ENCODE data around the gene SLC39A6.

SLC39A6 gene

DNA sequence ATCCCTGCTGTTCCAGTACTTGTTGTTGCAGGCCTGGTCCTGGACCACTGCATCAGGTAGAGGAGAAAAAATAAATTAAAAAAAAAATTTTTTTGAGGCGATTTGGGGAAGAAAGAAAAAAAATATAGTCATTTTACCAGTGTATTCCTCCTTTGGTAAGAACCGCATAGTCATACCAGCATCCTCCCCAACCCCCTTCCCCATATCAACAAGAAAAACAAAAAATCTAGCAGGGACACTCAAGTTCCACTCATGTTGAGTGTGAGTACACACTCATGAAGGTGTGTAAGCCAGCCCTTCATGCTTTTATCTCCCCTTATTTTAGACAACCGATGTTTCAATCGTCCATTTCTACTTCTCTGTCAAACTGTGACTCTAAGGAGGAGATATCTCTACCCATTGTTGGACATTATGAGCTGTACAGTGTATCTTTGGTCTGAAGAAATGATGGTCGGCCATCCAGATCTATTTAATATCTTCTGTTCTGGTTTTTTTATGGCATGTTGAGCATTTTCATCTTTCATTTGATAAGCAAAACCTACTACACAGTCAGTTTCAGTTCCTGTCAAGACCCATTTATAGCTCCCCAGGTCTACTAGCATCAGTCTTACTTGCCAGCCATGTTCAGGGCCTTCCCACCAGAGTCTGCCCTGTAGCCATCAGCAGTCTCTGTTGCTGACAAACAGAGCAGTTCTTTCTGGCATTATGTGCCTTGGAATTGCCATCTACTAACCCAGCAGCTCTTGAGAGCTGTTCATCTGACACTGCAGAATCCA, 20.6 kb upstream of the SLC39A6 start:
- DNase-seq: no peak

DNA sequence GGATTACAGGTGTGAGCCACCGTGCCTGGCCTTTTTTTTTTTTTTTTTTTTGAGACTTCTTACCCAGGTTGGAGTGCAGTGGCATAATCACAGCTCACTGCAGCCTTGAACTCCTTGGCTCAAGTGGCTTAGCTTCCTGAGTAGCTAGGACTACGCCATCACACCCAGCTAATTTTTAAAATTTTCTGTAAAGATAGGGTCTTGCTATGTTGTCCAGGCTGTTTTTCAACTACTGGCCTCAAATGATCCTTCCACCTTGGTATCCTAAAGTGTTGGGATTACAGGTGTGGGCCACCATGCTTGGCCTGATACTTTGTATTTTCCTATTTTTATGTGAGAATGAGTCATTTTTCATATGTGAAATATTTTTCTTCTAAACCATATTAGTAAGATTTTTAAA, 14.3 kb upstream of the SLC39A6 start:
- no peak overlapping the region for H4K5ac ChIP-seq (ENCODE audit: low read length)
- H3K79me1 ChIP-seq (ENCODE audit: low read length): no peaks in the 10 kb centered on the region
- no peaks in the 10 kb centered on the region for H3K4me1 ChIP-seq (ENCODE audit: control insufficient read depth, low read depth, low read length)
- H3K56ac ChIP-seq (ENCODE audit: low read length): no peak overlapping the region
- H3K18ac ChIP-seq (ENCODE audit: low read length): no peak overlapping the region
- H2BK15ac ChIP-seq (replicated peaks; ENCODE audit: low read depth): no peak overlapping the region
- no peak overlapping the region for H3K9ac ChIP-seq (ENCODE audit: low read length)
- H4K8ac ChIP-seq (ENCODE audit: low read depth, low read length): no peak overlapping the region
- no peak overlapping the region for H3K27ac ChIP-seq (ENCODE audit: low read depth, low read length)
- H2BK120ac ChIP-seq (ENCODE audit: low read depth, low read length): no peak overlapping the region
- DNase-seq: no peak
- H3K27me3 ChIP-seq (ENCODE audit: insufficient read depth, low read length, poor library complexity): no peaks in the 10 kb centered on the region
- no peaks in the 10 kb centered on the region for H3K79me2 ChIP-seq (ENCODE audit: control insufficient read depth, insufficient read depth, low read length)
- no peak overlapping the region for H3K4ac ChIP-seq (ENCODE audit: low read depth, low read length)
- H3K36me3 ChIP-seq (ENCODE audit: control insufficient read depth, insufficient read depth, low read length): peaks cover 1% of the 10 kb centered on the region
- no peak overlapping the region for H3K23ac ChIP-seq (ENCODE audit: low read length)
- H2AK5ac ChIP-seq (ENCODE audit: low read length): no peak overlapping the region
- no peak overlapping the region for H3K4me3 ChIP-seq (ENCODE audit: low read length)
- H3K4me2 ChIP-seq (ENCODE audit: low read length): no peak overlapping the region
- whole genome bisulfite sequencing (ENCODE audit: extremely low coverage, insufficient coverage, low lambda C conversion rate): no CpG with 5 or more reads among the region's 2 CpGs
- no peak overlapping the region for H2BK5ac ChIP-seq (ENCODE audit: low read length)

More for the DNA sequence above, 20.6 kb upstream of the SLC39A6 start:
- H3K79me2 ChIP-seq (ENCODE audit: control insufficient read depth, insufficient read depth, low read length): no peaks in the 10 kb centered on the region
- no peak overlapping the region for H3K56ac ChIP-seq (ENCODE audit: low read length)
- H4K8ac ChIP-seq (ENCODE audit: low read depth, low read length): no peak overlapping the region
- H3K4me2 ChIP-seq (ENCODE audit: low read length): no peak overlapping the region
- no peak overlapping the region for H3K9ac ChIP-seq (ENCODE audit: low read length)
- whole genome bisulfite sequencing (ENCODE audit: extremely low coverage, insufficient coverage, low lambda C conversion rate): no CpG with 5 or more reads among the region's 5 CpGs
- H4K5ac ChIP-seq (ENCODE audit: low read length): no peak overlapping the region
- H2BK120ac ChIP-seq (ENCODE audit: low read depth, low read length): no peak overlapping the region
- H2AK5ac ChIP-seq (ENCODE audit: low read length): no peak overlapping the region
- H3K23ac ChIP-seq (ENCODE audit: low read length): no peak overlapping the region
- H2BK5ac ChIP-seq (ENCODE audit: low read length): no peak overlapping the region
- H3K27me3 ChIP-seq (ENCODE audit: insufficient read depth, low read length, poor library complexity): no peaks in the 10 kb centered on the region
- H3K18ac ChIP-seq (ENCODE audit: low read length): no peak overlapping the region
- H3K36me3 ChIP-seq (ENCODE audit: control insufficient read depth, insufficient read depth, low read length): peaks cover 5% of the 10 kb centered on the region
- H3K27ac ChIP-seq (ENCODE audit: low read depth, low read length): no peak overlapping the region
- H3K4me3 ChIP-seq (ENCODE audit: low read length): no peak overlapping the region
- H2BK15ac ChIP-seq (replicated peaks; ENCODE audit: low read depth): no peak overlapping the region
- no peak overlapping the region for H3K4ac ChIP-seq (ENCODE audit: low read depth, low read length)
- no peaks in the 10 kb centered on the region for H3K4me1 ChIP-seq (ENCODE audit: control insufficient read depth, low read depth, low read length)
- H3K79me1 ChIP-seq (ENCODE audit: low read length): no peaks in the 10 kb centered on the region

DNA sequence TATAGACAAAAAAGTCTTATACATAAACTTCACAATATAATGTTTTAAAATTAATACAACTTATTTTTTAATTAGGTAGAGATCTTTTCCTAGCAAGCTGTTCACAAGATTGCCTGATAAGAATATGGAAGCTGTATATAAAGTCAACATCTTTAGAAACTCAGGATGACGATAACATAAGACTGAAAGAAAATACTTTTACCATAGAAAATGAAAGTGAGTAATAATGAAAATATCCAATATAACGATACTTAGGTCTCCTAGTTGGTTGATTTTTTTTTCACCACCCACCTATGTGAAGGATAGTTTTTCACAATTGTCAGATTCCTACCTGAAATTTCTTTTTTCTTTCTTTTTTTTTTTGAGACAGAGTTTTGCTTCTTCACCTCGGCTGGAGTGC, 13.6 kb upstream of the SLC39A6 start:
- Histone ChIP-seq H2BK5ac (ENCODE audit: low read length) (no peak overlapping the region), H3K36me3 (ENCODE audit: control insufficient read depth, insufficient read depth, low read length) (peaks cover 3% of the 10 kb centered on the region), H3K4ac (ENCODE audit: low read depth, low read length) (no peak overlapping the region), H3K27me3 (ENCODE audit: insufficient read depth, low read length, poor library complexity) (no peaks in the 10 kb centered on the region), H3K4me3 (ENCODE audit: low read length) (no peak overlapping the region), H3K4me2 (ENCODE audit: low read length) (no peak overlapping the region), H3K18ac (ENCODE audit: low read length) (no peak overlapping the region), H4K8ac (ENCODE audit: low read depth, low read length) (no peak overlapping the region), H3K79me2 (ENCODE audit: control insufficient read depth, insufficient read depth, low read length) (no peaks in the 10 kb centered on the region), H3K9ac (ENCODE audit: low read length) (no peak overlapping the region), H3K27ac (ENCODE audit: low read depth, low read length) (no peak overlapping the region), H2BK15ac (replicated peaks; ENCODE audit: low read depth) (no peak overlapping the region), H4K5ac (ENCODE audit: low read length) (no peak overlapping the region), H2AK5ac (ENCODE audit: low read length) (no peak overlapping the region), H3K79me1 (ENCODE audit: low read length) (peaks cover 2% of the 10 kb centered on the region), H3K4me1 (ENCODE audit: control insufficient read depth, low read depth, low read length) (no peaks in the 10 kb centered on the region), H3K56ac (ENCODE audit: low read length) (no peak overlapping the region), H2BK120ac (ENCODE audit: low read depth, low read length) (no peak overlapping the region), H3K23ac (ENCODE audit: low read length) (no peak overlapping the region)
- no CpG with 5 or more reads among the region's 3 CpGs for WGBS (ENCODE audit: extremely low coverage, insufficient coverage, low lambda C conversion rate)
- DNase-seq: no peak

DNA sequence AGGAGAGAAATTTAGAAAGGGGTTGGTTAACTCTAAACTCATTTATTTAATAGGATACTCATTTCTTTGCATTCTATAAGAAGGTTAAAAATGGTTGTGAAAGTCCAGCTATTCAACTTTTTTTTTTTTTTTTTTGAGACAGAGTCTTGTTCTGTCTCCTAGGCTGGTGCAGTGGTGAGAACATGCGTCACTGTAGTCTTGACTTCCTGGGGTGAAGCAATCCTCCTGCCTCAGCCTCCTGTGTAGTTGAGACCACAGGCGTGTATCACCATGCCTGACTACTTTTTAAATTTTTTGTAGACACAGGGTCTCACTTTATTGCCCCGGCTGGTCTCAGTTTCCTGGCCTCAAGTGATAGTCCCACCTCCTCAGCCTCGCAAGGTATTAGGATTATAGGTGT, 12.4 kb upstream of the SLC39A6 start:
- Histone ChIP-seq H3K4me3 (ENCODE audit: low read length) (no peak overlapping the region), H2AK5ac (ENCODE audit: low read length) (no peak overlapping the region), H3K4me2 (ENCODE audit: low read length) (no peak overlapping the region), H3K4ac (ENCODE audit: low read depth, low read length) (no peak overlapping the region), H2BK120ac (ENCODE audit: low read depth, low read length) (no peak overlapping the region), H3K79me2 (ENCODE audit: control insufficient read depth, insufficient read depth, low read length) (no peaks in the 10 kb centered on the region), H3K27me3 (ENCODE audit: insufficient read depth, low read length, poor library complexity) (no peaks in the 10 kb centered on the region), H2BK5ac (ENCODE audit: low read length) (no peak overlapping the region), H3K27ac (ENCODE audit: low read depth, low read length) (no peak overlapping the region), H3K4me1 (ENCODE audit: control insufficient read depth, low read depth, low read length) (no peaks in the 10 kb centered on the region), H4K5ac (ENCODE audit: low read length) (no peak overlapping the region), H3K23ac (ENCODE audit: low read length) (no peak overlapping the region), H3K18ac (ENCODE audit: low read length) (no peak overlapping the region), H3K36me3 (ENCODE audit: control insufficient read depth, insufficient read depth, low read length) (peaks cover 3% of the 10 kb centered on the region), H3K9ac (ENCODE audit: low read length) (no peak overlapping the region), H4K8ac (ENCODE audit: low read depth, low read length) (no peak overlapping the region), H3K79me1 (ENCODE audit: low read length) (peaks cover 2% of the 10 kb centered on the region), H2BK15ac (replicated peaks; ENCODE audit: low read depth) (no peak overlapping the region), H3K56ac (ENCODE audit: low read length) (no peak overlapping the region)
- WGBS (ENCODE audit: extremely low coverage, insufficient coverage, low lambda C conversion rate): no CpG with 5 or more reads among the region's 4 CpGs
- no peak for DNase-seq

DNA sequence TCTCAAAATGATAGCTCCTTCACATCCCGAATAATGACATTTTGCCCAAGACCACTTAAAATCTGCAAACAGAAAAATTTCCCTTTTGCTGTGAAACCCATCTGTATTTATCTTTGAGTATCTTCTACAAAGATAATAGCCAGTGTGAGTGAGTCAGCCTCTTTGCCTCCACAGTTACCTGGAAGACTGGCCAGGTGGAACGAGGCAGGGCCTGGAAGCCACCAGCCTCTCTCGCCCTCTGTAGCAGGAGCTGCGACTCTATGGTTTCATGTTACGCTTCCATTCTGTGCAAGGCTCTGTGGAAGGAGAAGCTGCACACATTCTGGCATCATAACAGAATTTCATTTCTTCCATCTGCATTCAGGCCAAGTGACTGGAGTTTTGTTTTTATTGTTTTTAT, 10.1 kb upstream of the SLC39A6 start:
- H2BK5ac ChIP-seq (ENCODE audit: low read length): no peak overlapping the region
- no peak overlapping the region for H2AK5ac ChIP-seq (ENCODE audit: low read length)
- peaks cover 3% of the 10 kb centered on the region for H3K36me3 ChIP-seq (ENCODE audit: control insufficient read depth, insufficient read depth, low read length)
- no peak overlapping the region for H3K4me2 ChIP-seq (ENCODE audit: low read length)
- H3K9ac ChIP-seq (ENCODE audit: low read length): no peak overlapping the region
- no peaks in the 10 kb centered on the region for H3K79me2 ChIP-seq (ENCODE audit: control insufficient read depth, insufficient read depth, low read length)
- H2BK120ac ChIP-seq (ENCODE audit: low read depth, low read length): no peak overlapping the region
- no peak overlapping the region for H3K23ac ChIP-seq (ENCODE audit: low read length)
- H3K18ac ChIP-seq (ENCODE audit: low read length): no peak overlapping the region
- H3K4me1 ChIP-seq (ENCODE audit: control insufficient read depth, low read depth, low read length): no peaks in the 10 kb centered on the region
- H2BK15ac ChIP-seq (replicated peaks; ENCODE audit: low read depth): no peak overlapping the region
- H3K56ac ChIP-seq (ENCODE audit: low read length): no peak overlapping the region
- H3K4ac ChIP-seq (ENCODE audit: low read depth, low read length): no peak overlapping the region
- no peak overlapping the region for H4K5ac ChIP-seq (ENCODE audit: low read length)
- H3K4me3 ChIP-seq (ENCODE audit: low read length): no peak overlapping the region
- peaks cover 2% of the 10 kb centered on the region for H3K79me1 ChIP-seq (ENCODE audit: low read length)
- DNase-seq: no peak
- no peak overlapping the region for H4K8ac ChIP-seq (ENCODE audit: low read depth, low read length)
- no CpG with 5 or more reads among the region's 5 CpGs for WGBS (ENCODE audit: extremely low coverage, insufficient coverage, low lambda C conversion rate)
- H3K27me3 ChIP-seq (ENCODE audit: insufficient read depth, low read length, poor library complexity): no peaks in the 10 kb centered on the region
- no peak overlapping the region for H3K27ac ChIP-seq (ENCODE audit: low read depth, low read length)

DNA sequence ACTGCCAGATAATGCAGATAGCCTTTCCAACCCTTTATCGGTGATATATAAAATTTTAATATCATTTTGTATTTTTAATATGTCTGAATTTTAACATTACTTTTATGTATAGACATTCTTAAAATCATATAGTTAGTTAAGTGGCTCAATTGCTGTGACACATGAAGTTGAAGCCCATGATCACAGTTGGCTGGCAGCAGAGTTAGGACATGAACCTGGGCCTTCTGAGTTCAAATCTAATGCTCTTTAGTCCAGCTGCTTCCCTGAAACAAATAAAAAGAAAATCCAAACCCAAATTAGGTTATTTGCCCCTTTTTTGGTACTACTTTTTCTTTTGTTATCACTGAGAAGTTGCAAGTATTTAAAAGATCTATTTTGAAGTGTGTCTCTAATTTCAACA, 6.1 kb upstream of the SLC39A6 start:
- peaks cover 30% of the 10 kb centered on the region for H3K79me2 ChIP-seq (ENCODE audit: control insufficient read depth, insufficient read depth, low read length)

More for the DNA sequence above, 6.1 kb upstream of the SLC39A6 start:
- Histone ChIP-seq H3K23ac (ENCODE audit: low read length) (no peak overlapping the region), H3K4me3 (ENCODE audit: low read length) (no peak overlapping the region), H3K36me3 (ENCODE audit: control insufficient read depth, insufficient read depth, low read length) (peaks cover 3% of the 10 kb centered on the region), H3K27me3 (ENCODE audit: insufficient read depth, low read length, poor library complexity) (no peaks in the 10 kb centered on the region), H3K9ac (ENCODE audit: low read length) (no peak overlapping the region), H3K27ac (ENCODE audit: low read depth, low read length) (no peak overlapping the region), H3K4me1 (ENCODE audit: control insufficient read depth, low read depth, low read length) (no peaks in the 10 kb centered on the region), H4K5ac (ENCODE audit: low read length) (no peak overlapping the region), H3K4ac (ENCODE audit: low read depth, low read length) (no peak overlapping the region), H2BK120ac (ENCODE audit: low read depth, low read length) (no peak overlapping the region), H3K18ac (ENCODE audit: low read length) (no peak overlapping the region), H3K56ac (ENCODE audit: low read length) (no peak overlapping the region), H4K8ac (ENCODE audit: low read depth, low read length) (no peak overlapping the region), H3K79me1 (ENCODE audit: low read length) (peaks cover 10% of the 10 kb centered on the region), H3K4me2 (ENCODE audit: low read length) (no peak overlapping the region), H2BK5ac (ENCODE audit: low read length) (no peak overlapping the region), H2AK5ac (ENCODE audit: low read length) (no peak overlapping the region), H2BK15ac (replicated peaks; ENCODE audit: low read depth) (no peak overlapping the region)
- no CpG with 5 or more reads among the region's 1 CpG for WGBS (ENCODE audit: extremely low coverage, insufficient coverage, low lambda C conversion rate)
- DNase-seq: no peak

Measured in mesendoderm (in vitro differentiated cells).